Astrocyte of the cerebellum (primary cell): Measurements from ENCODE around the gene AMER2.

Source experiments
- DNase-seq: peaks from one replicate; pipeline ENCODE4 v3.0.0-alpha.2; 2011; ENCODE audit warnings: low read depth
- H3K4me3 ChIP-seq: 2 replicates; pipeline ENCODE4 v1.5.1; 2011; ENCODE audit warnings: mild to moderate bottlenecking, low read depth, low read length, moderate library complexity
- CTCF ChIP-seq: IDR thresholded peaks from 2 replicates; pipeline ENCODE4 v1.5.1; 2012; ENCODE audit warnings: low read length, low read depth, moderate library complexity, mild to moderate bottlenecking; ENCODE audit errors: missing control alignments
- in situ Hi-C: cut with HindIII; loops from 2 replicates; pipeline ENCODE4 v1.10.0; 2017; ENCODE audit warnings: low sequenced_read_pairs

The AMER2 gene

DNA sequence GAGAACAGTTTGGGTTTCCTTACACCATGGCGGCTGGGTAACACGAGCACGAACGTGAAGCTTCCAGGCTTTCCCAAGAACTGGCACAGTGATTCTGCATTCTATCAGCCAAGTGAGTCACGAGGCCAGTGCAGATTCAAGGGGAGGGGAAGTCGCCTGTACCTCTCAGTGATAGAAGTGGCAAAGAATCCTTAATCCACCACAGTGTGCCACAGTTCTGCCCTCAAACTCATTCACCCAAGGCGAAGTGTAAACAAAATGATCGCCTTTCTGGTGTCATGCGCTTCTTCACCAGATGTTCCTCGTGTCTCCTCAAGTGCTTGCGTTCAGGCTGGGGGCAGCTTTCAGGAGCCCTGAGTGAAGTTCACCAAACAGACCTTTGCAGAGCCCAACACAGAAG lies 24.9 kb upstream of the AMER2 start:
- no peak for TF ChIP-seq CTCF
- no peak overlapping the region for H3K4me3 ChIP-seq
- in situ Hi-C loops, result no loop called here
- DNase-seq, result no peak

DNA sequence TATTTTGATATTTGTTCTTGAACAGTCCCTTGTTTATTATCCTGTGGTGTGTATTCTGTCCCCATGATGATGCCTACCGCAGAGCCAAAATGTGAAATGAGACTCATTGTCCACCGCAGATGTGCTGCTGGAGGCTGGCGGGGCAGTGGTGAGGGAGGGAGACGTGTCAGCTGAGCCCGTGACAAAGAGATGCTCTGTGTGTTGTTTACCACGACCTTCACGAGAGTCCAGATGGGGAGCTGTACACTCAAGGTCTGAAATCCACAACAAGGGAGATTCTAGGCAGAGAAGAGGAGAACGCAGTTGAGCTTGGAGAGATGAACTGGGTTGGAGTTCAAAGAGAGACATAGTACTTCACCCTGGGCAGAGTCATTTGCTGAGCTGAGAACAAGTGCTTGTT lies 20.8 kb upstream of the AMER2 start:
- no peak for DNase-seq
- in situ Hi-C loops, result no loop called here
- TF ChIP-seq CTCF, result no peak
- no peak overlapping the region for H3K4me3 ChIP-seq

DNA sequence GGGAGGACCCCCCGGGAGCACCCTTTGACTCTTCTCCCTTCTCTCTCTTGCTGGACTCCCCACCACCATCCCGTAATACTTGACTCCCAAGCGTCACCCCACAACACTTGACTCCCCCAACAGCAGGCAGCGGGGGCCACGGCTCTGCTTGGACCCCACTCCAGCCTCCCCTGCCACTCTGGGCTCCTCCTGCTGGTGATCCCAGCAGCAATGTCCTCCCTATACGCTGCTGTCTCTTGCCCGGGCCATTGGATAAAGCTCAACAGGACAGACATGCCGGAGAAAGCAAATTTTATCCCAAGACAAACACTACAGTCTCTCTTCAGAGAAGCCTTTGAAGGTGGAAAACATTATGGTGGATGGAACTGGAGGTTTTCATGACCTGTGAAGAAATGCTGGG lies 20.4 kb upstream of the AMER2 start:
- TF ChIP-seq CTCF, result no peak
- in situ Hi-C loops, result no loop called here
- H3K4me3 ChIP-seq, result no peak overlapping the region
- DNase-seq, result no peak

GRCh38 chr13:25192052-25192451 lies 20.0 kb upstream of the AMER2 start:
- H3K4me3 ChIP-seq, result no peak overlapping the region
- no peak for TF ChIP-seq CTCF
- in situ Hi-C loops, result no loop called here
- no peak for DNase-seq

GRCh38 chr13:25190771-25191170 lies 18.7 kb upstream of the AMER2 start:
- in situ Hi-C loops, result no loop called here
- no peak overlapping the region for H3K4me3 ChIP-seq
- TF ChIP-seq CTCF, result no peak
- DNase-seq, result no peak

DNA sequence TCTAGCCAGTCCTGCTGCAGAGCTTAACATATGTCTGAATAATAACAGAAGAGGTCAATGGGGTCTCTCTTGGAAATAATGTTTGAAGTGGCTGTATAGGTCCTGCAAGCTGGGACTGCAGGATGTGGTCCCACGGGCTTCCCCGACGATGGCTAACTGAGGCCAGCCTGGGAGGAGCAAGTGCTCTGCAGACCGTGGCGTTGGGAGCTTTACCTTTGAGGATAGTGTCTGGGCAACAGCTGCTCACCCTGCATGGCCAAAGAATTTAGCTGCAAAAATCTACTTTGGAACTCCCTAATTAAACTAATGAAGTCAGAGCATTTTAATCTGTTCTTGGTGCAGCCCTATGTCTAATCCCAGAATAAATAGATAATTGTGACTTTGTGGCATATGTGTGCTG lies 18.2 kb upstream of the AMER2 start:
- in situ Hi-C loops, result no loop called here
- H3K4me3 ChIP-seq, result no peak overlapping the region
- TF ChIP-seq CTCF, result no peak
- no peak for DNase-seq

- no peak for TF ChIP-seq CTCF
- H3K4me3 ChIP-seq, result no peak overlapping the region
- no peak for DNase-seq
- in situ Hi-C loops, result no loop called here
Observed at GRCh38 chr13:25187596-25187995, 15.5 kb upstream of the AMER2 start.
